PC-9 (cell line): ENCODE results near the gene USH1G. TPM values are rescaled to one million over a fixed set of nuclear protein-coding genes. Genes with fewer than 3 reads are reported as not detected.

Source experiments
- BruUV-seq: library from RNA; stranded (reverse); fragments of 400-500 nt; replicated peaks from 2 replicates; lab custom pipeline; 2021; lab: Mats Ljungman, UMichigan
- CTCF ChIA-PET: fragments of 300-600 bp; sonication (Branson Sonifier 250); formaldehyde crosslinking; loops from one replicate; lab custom pipeline; 2022; ENCODE audit warnings: antibody characterized with exemption; lab: Charles Lee
- POLR2A ChIA-PET: fragments of 300-600 bp; sonication (Branson Sonifier 250); formaldehyde crosslinking; loops from one replicate; lab custom pipeline; 2022; ENCODE audit warnings: antibody characterized with exemption; ENCODE audit not compliant: unreplicated experiment; lab: Charles Lee
- DNase-seq, 2 experiments: peaks; one replicate each; pipeline versions ENCODE4 v3.0.0 to v3.0.0-alpha.2; 2015 to 2022; ENCODE audit warnings: mixed read lengths in 1 of 2
- H2AFZ ChIP-seq: fragments of 200-600 bp; sonication (generic); 2 replicates; pipeline ENCODE4 v1.8.1; 2017; ENCODE audit warnings: antibody characterized with exemption
- H3F3A ChIP-seq: fragments of 200-600 bp; sonication (generic); 2 replicates; pipeline ENCODE4 v1.8.1; 2017; ENCODE audit warnings: antibody characterized with exemption, mild to moderate bottlenecking, low read depth; ENCODE audit not compliant: insufficient read depth
- H3K27ac ChIP-seq: fragments of 200-600 bp; sonication (generic); 2 replicates; pipeline ENCODE4 v1.6.1; 2016; ENCODE audit warnings: mixed run types
- H3K27me3 ChIP-seq: fragments of 200-600 bp; sonication (generic); 2 replicates; pipeline ENCODE4 v1.6.1; 2016; ENCODE audit warnings: low read depth, mixed run types; ENCODE audit not compliant: insufficient read depth
- H3K36me3 ChIP-seq: fragments of 200-600 bp; sonication (generic); 2 replicates; pipeline ENCODE4 v1.6.1; 2016; ENCODE audit warnings: low read depth, mixed run types
- H3K4me1 ChIP-seq: fragments of 200-600 bp; sonication (generic); replicated peaks from 2 replicates; pipeline ENCODE4 v1.6.1; 2016; ENCODE audit warnings: mixed run types; ENCODE audit not compliant: insufficient read depth
- H3K4me2 ChIP-seq: fragments of 200-600 bp; sonication (generic); 2 replicates; pipeline ENCODE4 v1.6.1; 2017; ENCODE audit warnings: mixed run types
- H3K4me3 ChIP-seq: fragments of 200-600 bp; sonication (generic); 2 replicates; pipeline ENCODE4 v1.6.1; 2016; ENCODE audit warnings: mixed run types
- H3K79me2 ChIP-seq: fragments of 200-600 bp; sonication (generic); 2 replicates; pipeline ENCODE4 v1.6.1; 2017; ENCODE audit warnings: low read depth, mixed run types
- H3K9me2 ChIP-seq: fragments of 200-600 bp; sonication (generic); 2 replicates; pipeline ENCODE4 v1.8.1; 2017; ENCODE audit warnings: mild to moderate bottlenecking; ENCODE audit not compliant: insufficient read depth
- H3K9me3 ChIP-seq: fragments of 200-600 bp; sonication (generic); 2 replicates; pipeline ENCODE4 v1.8.1; 2016; ENCODE audit warnings: low read depth; ENCODE audit not compliant: insufficient read depth
- H4K20me1 ChIP-seq: fragments of 200-600 bp; sonication (generic); 2 replicates; pipeline ENCODE4 v1.8.1; 2017; ENCODE audit not compliant: insufficient read depth
- EZH2 ChIP-seq: fragments of 200-600 bp; sonication (generic); IDR thresholded peaks from 2 replicates; pipeline ENCODE4 v1.8.0; 2017; ENCODE audit warnings: antibody characterized with exemption, low read depth
- intact Hi-C: fragments of 100-400 bp; cut with micrococcal nuclease; formaldehyde crosslinking; loops from one replicate; pipeline ENCODE4 v1.10.0; 2022; ENCODE audit not compliant: unreplicated experiment
- total RNA-seq: library from RNA; stranded (reverse); gene quantifications from 2 replicates; pipeline ENCODE4 v1.2.3, GENCODE V29; 2021
- TF ChIP-seq, protein P1 (sequence below): fragments of 200-600 bp; sonication (generic); conservative IDR thresholded peaks from 2 replicates; pipeline ENCODE4 v1.6.1; 2017; ENCODE audit warnings: mixed run types, antibody characterized with exemption, mild to moderate bottlenecking, moderate library complexity

Gene USH1G
- total RNA-seq, 1 experiment from 2014 or later = 0.22 TPM

DNA sequence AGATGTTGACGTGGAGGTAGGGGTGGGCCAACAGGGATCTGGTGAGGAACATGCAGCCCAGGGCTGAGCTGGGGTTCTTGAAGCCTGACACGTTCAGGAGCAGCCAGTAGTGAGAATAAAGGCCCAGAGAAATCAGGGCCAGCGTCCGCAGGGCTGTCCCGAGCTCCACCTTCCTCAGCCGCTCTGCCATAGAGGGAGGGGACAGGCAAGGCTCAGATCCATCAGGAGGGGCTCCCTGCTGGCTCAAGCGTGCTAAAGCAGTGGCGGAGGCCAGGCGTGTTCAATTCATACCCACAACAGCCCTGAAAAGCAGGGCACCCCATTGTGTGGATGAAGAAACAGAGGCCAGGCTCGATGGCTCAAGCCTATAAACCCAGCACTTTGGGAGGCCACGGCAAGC, 42.0 kb downstream of the USH1G start:
- POLR2A ChIA-PET = no interaction called here
- no peaks in the 10 kb centered on the region for H3K79me2 ChIP-seq
- no TSS peak for BruUV-seq

DNA sequence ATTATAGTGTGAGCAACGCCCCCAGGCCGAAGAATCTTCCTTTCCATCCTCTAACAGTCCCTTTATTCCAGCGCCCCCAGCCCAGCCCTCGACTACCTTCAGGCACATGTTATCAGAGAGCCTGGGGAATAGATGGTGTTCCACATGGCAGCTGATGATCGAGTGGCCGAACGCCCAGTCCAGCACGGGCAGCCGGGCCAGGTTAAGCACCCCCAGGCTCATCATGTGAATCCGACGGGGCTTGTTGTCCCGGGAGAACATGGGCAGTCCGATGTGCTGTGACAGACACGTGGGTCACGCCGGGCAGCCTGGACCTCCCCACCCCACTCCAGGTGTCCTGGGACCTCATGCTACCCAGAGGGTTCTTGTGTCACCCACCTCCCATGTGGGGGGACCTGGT, 43.7 kb downstream of the USH1G start:
- no peaks in the 10 kb centered on the region for H3K9me2 ChIP-seq
- H3K36me3 ChIP-seq = no peaks in the 10 kb centered on the region
- H3K4me3 ChIP-seq = no peak overlapping the region
- no peaks in the 10 kb centered on the region for H4K20me1 ChIP-seq
- ChIA-PET POLR2A (no interaction called here), CTCF (no interaction called here)
- H3K4me2 ChIP-seq = no peak overlapping the region
- peaks cover 13% of the 10 kb centered on the region for H3K4me1 ChIP-seq
- intact Hi-C loops = no loop called here
- H3F3A ChIP-seq = 0 out of 2 replicates have a peak, but pooled peaks cover 4% of the 10 kb centered on the region
- no peak overlapping the region for H3K27ac ChIP-seq
- H3K79me2 ChIP-seq = no peaks in the 10 kb centered on the region
- H2AFZ ChIP-seq = no peak overlapping the region
- no peak for DNase-seq
- no TSS peak for BruUV-seq
- no peaks in the 10 kb centered on the region for H3K27me3 ChIP-seq
- H3K9me3 ChIP-seq = no peaks in the 10 kb centered on the region
- no peak for TF ChIP-seq EZH2
- TF ChIP-seq, protein P1, sequence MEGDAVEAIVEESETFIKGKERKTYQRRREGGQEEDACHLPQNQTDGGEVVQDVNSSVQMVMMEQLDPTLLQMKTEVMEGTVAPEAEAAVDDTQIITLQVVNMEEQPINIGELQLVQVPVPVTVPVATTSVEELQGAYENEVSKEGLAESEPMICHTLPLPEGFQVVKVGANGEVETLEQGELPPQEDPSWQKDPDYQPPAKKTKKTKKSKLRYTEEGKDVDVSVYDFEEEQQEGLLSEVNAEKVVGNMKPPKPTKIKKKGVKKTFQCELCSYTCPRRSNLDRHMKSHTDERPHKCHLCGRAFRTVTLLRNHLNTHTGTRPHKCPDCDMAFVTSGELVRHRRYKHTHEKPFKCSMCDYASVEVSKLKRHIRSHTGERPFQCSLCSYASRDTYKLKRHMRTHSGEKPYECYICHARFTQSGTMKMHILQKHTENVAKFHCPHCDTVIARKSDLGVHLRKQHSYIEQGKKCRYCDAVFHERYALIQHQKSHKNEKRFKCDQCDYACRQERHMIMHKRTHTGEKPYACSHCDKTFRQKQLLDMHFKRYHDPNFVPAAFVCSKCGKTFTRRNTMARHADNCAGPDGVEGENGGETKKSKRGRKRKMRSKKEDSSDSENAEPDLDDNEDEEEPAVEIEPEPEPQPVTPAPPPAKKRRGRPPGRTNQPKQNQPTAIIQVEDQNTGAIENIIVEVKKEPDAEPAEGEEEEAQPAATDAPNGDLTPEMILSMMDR = no peak

More for the DNA sequence above, 42.0 kb downstream of the USH1G start:
- H3K36me3 ChIP-seq = no peaks in the 10 kb centered on the region
- H3K4me3 ChIP-seq = no peak overlapping the region
- no peak for DNase-seq
- no peaks in the 10 kb centered on the region for H3K27me3 ChIP-seq
- H3K9me3 ChIP-seq = no peaks in the 10 kb centered on the region
- intact Hi-C loops = no loop called here
- peaks cover 12% of the 10 kb centered on the region for H3K4me1 ChIP-seq
- TF ChIP-seq, protein P1 = no peak
- TF ChIP-seq EZH2 = no peak
- no peak overlapping the region for H2AFZ ChIP-seq
- 0 out of 2 replicates have a peak, but pooled peaks cover 4% of the 10 kb centered on the region for H3F3A ChIP-seq
- no peaks in the 10 kb centered on the region for H3K9me2 ChIP-seq
- H3K27ac ChIP-seq = no peak overlapping the region
- H4K20me1 ChIP-seq = no peaks in the 10 kb centered on the region
- CTCF ChIA-PET = interaction anchor here (0.6 kb wide), 1 partner anchor 80 kb away, joined by 5 read pairs; no protein-coding TSS in a partner anchor
- H3K4me2 ChIP-seq = no peak overlapping the region

DNA sequence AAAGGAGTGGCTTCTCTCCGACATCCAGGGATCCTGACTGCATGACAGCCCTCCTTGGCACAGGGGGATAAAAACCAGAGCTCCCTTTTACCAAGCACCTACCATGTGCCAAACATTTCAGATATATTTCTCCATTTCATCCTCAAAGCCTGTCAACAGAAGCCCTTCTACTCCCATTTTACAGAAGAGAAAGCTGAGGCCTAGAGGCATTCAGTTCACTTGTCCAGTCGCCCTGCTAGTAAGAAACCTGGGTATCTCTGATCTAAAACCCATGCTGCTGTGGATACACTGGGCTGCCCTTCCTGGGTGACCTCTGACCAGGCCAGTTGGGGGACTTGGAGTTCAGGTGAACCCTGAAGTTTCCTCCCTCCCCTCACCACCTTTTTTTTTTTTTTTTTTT, 44.4 kb downstream of the USH1G start:
- Histone ChIP-seq H3K27me3 (no peaks in the 10 kb centered on the region), H4K20me1 (no peaks in the 10 kb centered on the region), H3K79me2 (no peaks in the 10 kb centered on the region), H3K4me3 (no peak overlapping the region), H2AFZ (no peak overlapping the region), H3K4me2 (no peak overlapping the region), H3F3A (0 out of 2 replicates have a peak, but pooled peaks cover 4% of the 10 kb centered on the region), H3K36me3 (no peaks in the 10 kb centered on the region), H3K9me3 (no peaks in the 10 kb centered on the region), H3K9me2 (no peaks in the 10 kb centered on the region), H3K27ac (no peak overlapping the region), H3K4me1 (peaks cover 18% of the 10 kb centered on the region)
- ChIA-PET CTCF (interaction anchor here (0.5 to 0.9 kb wide), 6 partner anchors 9 to 325 kb away, joined by 3 to 14 read pairs (median 4); no protein-coding TSS in a partner anchor), POLR2A (interaction anchor here (0.6 to 1.0 kb wide), 2 partner anchors 103 to 156 kb away, joined by 3 to 5 read pairs; partner anchors contain the start of gene NAT9)
- no TSS peak for BruUV-seq
- intact Hi-C loops = no loop called here
- no peak for DNase-seq
- no peak for TF ChIP-seq EZH2
- TF ChIP-seq, protein P1 = no peak
